ENCODE results near the gene OR1J1.

The OR1J1 gene

GRCh38 chr9:122445155-122445749 lies 32.5 kb downstream of the OR1J1 start:
- no peaks in the 10 kb centered on the region for H3K36me3 ChIP-seq
- H3K4me3 ChIP-seq (ENCODE audit: low read depth, low read length): no peak overlapping the region
- TF ChIP-seq CTCF (IDR thresholded peaks at IDR 0.05; ENCODE audit: low read depth, low read length): no peak
- H3K27ac ChIP-seq: no peak overlapping the region
- peaks cover 18% of the 10 kb centered on the region for H3K27me3 ChIP-seq (ENCODE audit: insufficient read depth, low read depth, severe bottlenecking)
- peaks cover 9% of the 10 kb centered on the region for H3K9me3 ChIP-seq (ENCODE audit: severe bottlenecking)
- DNase-seq: no peak

- Histone ChIP-seq H3K27me3 (ENCODE audit: insufficient read depth, low read depth, severe bottlenecking) (peaks cover 18% of the 10 kb centered on the region), H3K9me3 (ENCODE audit: severe bottlenecking) (peaks cover 9% of the 10 kb centered on the region), H3K36me3 (no peaks in the 10 kb centered on the region), H3K4me3 (ENCODE audit: low read depth, low read length) (no peak overlapping the region), H3K27ac (no peak overlapping the region)
- TF ChIP-seq CTCF (IDR thresholded peaks at IDR 0.05; ENCODE audit: low read depth, low read length): no peak
- no peak for DNase-seq
Measured at GRCh38 chr9:122444041-122444733, 33.5 kb downstream of the OR1J1 start.

GRCh38 chr9:122442568-122442967 lies 35.2 kb downstream of the OR1J1 start:
- no peaks in the 10 kb centered on the region for H3K36me3 ChIP-seq
- peaks cover 18% of the 10 kb centered on the region for H3K27me3 ChIP-seq (ENCODE audit: insufficient read depth, low read depth, severe bottlenecking)
- no peak for DNase-seq
- TF ChIP-seq CTCF (IDR thresholded peaks at IDR 0.05; ENCODE audit: low read depth, low read length): no peak
- no peak overlapping the region for H3K4me3 ChIP-seq (ENCODE audit: low read depth, low read length)
- H3K27ac ChIP-seq: no peak overlapping the region
- H3K9me3 ChIP-seq (ENCODE audit: severe bottlenecking): peaks cover 7% of the 10 kb centered on the region
